Right lobe of liver (tissue), 4 donors: ENCODE results near the gene CCDC186.

ENCODE experiments used
- CTCF ChIP-seq, 4 donors: fragments of 200-600 bp in 3 of 4; fragments of 450-650 bp in 1 of 4; IDR thresholded peaks; one replicate each; pipeline versions ENCODE4 v1.5.1 to v1.8.0; 2016 to 2022; ENCODE audit warnings: antibody characterized with exemption in 4 of 4, mild to moderate bottlenecking in 2 of 4
- POLR2A ChIP-seq: fragments of 450-650 bp; IDR thresholded peaks from one replicate; pipeline ENCODE4 v1.6.1; 2017; ENCODE audit warnings: antibody characterized with exemption, mild to moderate bottlenecking
- donor health status: DM: no; HTN: no; CAD: no.
- donor health status: DM: no; HTN: no; CAD: no.
- donor health status: DM: no; HTN: yes; CAD: no.

- TF ChIP-seq CTCF (IDR thresholded peaks at IDR 0.05): no peak
- no peak for TF ChIP-seq POLR2A
These were observed 34.0 kb downstream of the CCDC186 start for GRCh38 chr10:114140036-114140435.
